Pancreas (tissue), 10 donors: Measurements from ENCODE around the gene SCRT2. TPM values are rescaled to one million over a fixed set of nuclear protein-coding genes. Genes with fewer than 3 reads are reported as not detected.

Source experiments
- ATAC-seq, 4 donors: fragments of 200-7000 bp; cut with Tn5 transposase; one replicate each; pipeline versions ENCODE4 v1.8.0 to v1.9.1; 2020; ENCODE audit warnings: mild to moderate bottlenecking in 4 of 4, moderate library complexity in 4 of 4
- DNase-seq, 6 donors: peaks; one replicate each; pipeline ENCODE4 v3.0.0-alpha.2; 2020
- FAIRE-seq: peaks from 2 replicates; lab custom pipeline; 2012; peaks lifted over from hg19 to GRCh38; lab: Jason Lieb, UNC
- H3K27ac ChIP-seq, 4 donors: fragments of 200-600 bp; sonication (generic); 1 replicate in 3 of 4; 2 replicates in 1 of 4; pipeline versions ENCODE4 v1.5.0 to v1.8.0; 2020
- H3K27me3 ChIP-seq, 4 donors: fragments of 200-600 bp; one replicate each; pipeline ENCODE4 v1.8.0; 2021
- H3K36me3 ChIP-seq, 3 donors: fragments of 200-600 bp; sonication (generic) in 1 of 3; one replicate each; pipeline versions ENCODE4 v1.5.0 to v1.8.0; 2020 to 2021
- H3K4me1 ChIP-seq, 3 donors: fragments of 200-600 bp; one replicate each; pipeline ENCODE4 v1.8.0; 2021
- H3K4me3 ChIP-seq, 4 donors: fragments of 200-600 bp; sonication (generic) in 2 of 4; one replicate each; pipeline versions ENCODE4 v1.5.0 to v1.8.0; 2020 to 2021
- H3K9me3 ChIP-seq, 4 donors: fragments of 200-600 bp; one replicate each; pipeline ENCODE4 v1.8.0; 2021
- WGBS, 2 donors: extraction: QIAGEN DNeasy Blood & Tissue Kit; methylation state at CpG; one replicate each; pipeline ENCODE4 v1.1.7; 2013; 5-methylcytosine and 5-hydroxymethylcytosine counted together
- intact Hi-C, 3 donors: fragments of 100-400 bp; cut with DNase I; formaldehyde crosslinking; loops; one replicate each; pipeline versions ENCODE4 v1.11.1 to v1.14.2; 2022
- polyA plus RNA-seq, 2 donors: library from polyadenylated mRNA; stranded (reverse); fragments of 200-250 nt; gene quantifications; one replicate each; pipeline ENCODE4 v1.2.3, GENCODE V29; 2013
- total RNA-seq, 6 donors: library from RNA; stranded (reverse); fragmentation: NEBNext Ultra II Directional in 4 of 6; extraction: Animal tissue kit (Norgen Biotek cat#: 25700) in 4 of 6; gene quantifications; one replicate each; pipeline versions ENCODE4 v1.2.1 to v1.2.4, GENCODE V29; 2021 to 2023
- TF ChIP-seq, protein P1 (sequence below), 4 donors: fragments of 200-600 bp; sonication (generic) in 3 of 4; IDR thresholded peaks; one replicate each; pipeline versions ENCODE4 v1.5.0 to v1.8.0; 2021; ENCODE audit warnings: antibody characterized with exemption in 4 of 4
- donor health status: healthy with polysubstance abuse.
- donor health status: DM: no; HTN: no; CAD: no; lungs with moderate emphysema.
- donor health status: DM: no; HTN: no; CAD: no.
- donor health status: control.
- donor health status: control.
- donor health status: Bipolar disorder and iron deficiency.
- donor health status: DM: yes; HTN: yes; CAD: no.
- donor health status: DM: no; HTN: no; CAD: no.
- donor health status: DM: no; HTN: no; CAD: no.
- donor health status: DM: yes; HTN: yes; CAD: no.

The SCRT2 gene
- total and polyA plus RNA-seq, 8 donors = 0.04 to 0.63 (median 0.07) TPM; not detected in 2

GRCh38 chr20:625360-625932 lies 50.2 kb downstream of the SCRT2 start:
- FAIRE-seq (no peak), DNase-seq (no peak), ATAC-seq (no peak)
- Histone ChIP-seq H3K4me3 (no peak overlapping the region), H3K9me3 (no peaks in the 10 kb centered on the region), H3K27ac (no peak overlapping the region), H3K27me3 (no peaks in the 10 kb centered on the region), H3K36me3 (no peaks in the 10 kb centered on the region), H3K4me1 (no peaks in the 10 kb centered on the region)
- 84 to 93% methylated on average over 4 of the region's 4 CpGs for WGBS, 2 donors
- TF ChIP-seq, protein P1, sequence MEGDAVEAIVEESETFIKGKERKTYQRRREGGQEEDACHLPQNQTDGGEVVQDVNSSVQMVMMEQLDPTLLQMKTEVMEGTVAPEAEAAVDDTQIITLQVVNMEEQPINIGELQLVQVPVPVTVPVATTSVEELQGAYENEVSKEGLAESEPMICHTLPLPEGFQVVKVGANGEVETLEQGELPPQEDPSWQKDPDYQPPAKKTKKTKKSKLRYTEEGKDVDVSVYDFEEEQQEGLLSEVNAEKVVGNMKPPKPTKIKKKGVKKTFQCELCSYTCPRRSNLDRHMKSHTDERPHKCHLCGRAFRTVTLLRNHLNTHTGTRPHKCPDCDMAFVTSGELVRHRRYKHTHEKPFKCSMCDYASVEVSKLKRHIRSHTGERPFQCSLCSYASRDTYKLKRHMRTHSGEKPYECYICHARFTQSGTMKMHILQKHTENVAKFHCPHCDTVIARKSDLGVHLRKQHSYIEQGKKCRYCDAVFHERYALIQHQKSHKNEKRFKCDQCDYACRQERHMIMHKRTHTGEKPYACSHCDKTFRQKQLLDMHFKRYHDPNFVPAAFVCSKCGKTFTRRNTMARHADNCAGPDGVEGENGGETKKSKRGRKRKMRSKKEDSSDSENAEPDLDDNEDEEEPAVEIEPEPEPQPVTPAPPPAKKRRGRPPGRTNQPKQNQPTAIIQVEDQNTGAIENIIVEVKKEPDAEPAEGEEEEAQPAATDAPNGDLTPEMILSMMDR (IDR thresholded peaks at IDR 0.05) = no peak
- intact Hi-C loops = no loop called here

DNA sequence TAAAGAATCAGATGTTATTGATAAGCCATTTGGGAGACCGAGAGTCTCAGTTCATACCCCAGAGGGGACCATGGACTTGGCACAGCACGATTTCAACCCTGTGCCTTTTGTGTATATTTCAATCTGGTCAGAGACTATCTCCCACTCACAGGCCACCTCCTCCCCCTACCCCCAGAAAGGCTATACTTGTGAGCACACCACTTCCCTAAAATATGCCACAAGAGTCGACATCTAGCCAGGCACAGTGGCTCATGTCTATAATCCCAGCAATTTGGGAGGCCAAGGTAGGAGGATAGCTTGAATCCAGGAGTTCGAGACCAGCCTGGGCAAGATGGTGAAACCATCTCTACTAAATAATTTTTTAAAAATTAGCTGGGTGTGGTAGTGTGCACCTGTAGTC lies 51.9 kb downstream of the SCRT2 start:
- Histone ChIP-seq H3K9me3 (no peaks in the 10 kb centered on the region), H3K36me3 (no peaks in the 10 kb centered on the region), H3K4me1 (no peaks in the 10 kb centered on the region), H3K27me3 (no peaks in the 10 kb centered on the region), H3K27ac (no peak overlapping the region), H3K4me3 (no peak overlapping the region)
- FAIRE-seq (no peak), ATAC-seq (no peak), DNase-seq (no peak)
- WGBS, 2 donors = 55 to 68% methylated on average over 4 of the region's 4 CpGs
- intact Hi-C loops = no loop called here
- TF ChIP-seq, protein P1 (IDR thresholded peaks at IDR 0.05) = no peak

GRCh38 chr20:623021-623420 lies 52.6 kb downstream of the SCRT2 start:
- no peaks in the 10 kb centered on the region for H3K36me3 ChIP-seq
- no peak overlapping the region for H3K4me3 ChIP-seq
- intact Hi-C loops = no loop called here
- 16 to 24% methylated on average over 4 of the region's 4 CpGs for WGBS, 2 donors
- ATAC-seq = no peak
- no peak for DNase-seq
- H3K27me3 ChIP-seq = peaks cover 0 to 4% (median 0%) of the 10 kb centered on the region in 4 donors
- TF ChIP-seq, protein P1 (IDR thresholded peaks at IDR 0.05) = no peak
- no peak overlapping the region for H3K27ac ChIP-seq
- no peaks in the 10 kb centered on the region for H3K4me1 ChIP-seq
- peaks cover 0 to 3% (median 0%) of the 10 kb centered on the region in 4 donors for H3K9me3 ChIP-seq
- FAIRE-seq = no peak

- Histone ChIP-seq H3K4me1 (no peaks in the 10 kb centered on the region), H3K27me3 (peaks cover 0 to 9% (median 0%) of the 10 kb centered on the region in 4 donors), H3K36me3 (no peaks in the 10 kb centered on the region), H3K9me3 (peaks cover 0 to 4% (median 0%) of the 10 kb centered on the region in 4 donors), H3K4me3 (no peak overlapping the region), H3K27ac (no peak overlapping the region)
- TF ChIP-seq, protein P1 (IDR thresholded peaks at IDR 0.05) = no peak
- WGBS, 2 donors = 55 to 64% methylated on average over 7 of the region's 7 CpGs
- FAIRE-seq (no peak), DNase-seq (no peak), ATAC-seq (no peak)
- intact Hi-C loops = no loop called here
Measured at GRCh38 chr20:622161-622560, 53.4 kb downstream of the SCRT2 start.

GRCh38 chr20:621125-621756 lies 54.4 kb downstream of the SCRT2 start:
- Histone ChIP-seq H3K27ac (no peak overlapping the region), H3K36me3 (no peaks in the 10 kb centered on the region), H3K27me3 (peaks cover 0 to 9% (median 0%) of the 10 kb centered on the region in 4 donors), H3K4me1 (no peaks in the 10 kb centered on the region), H3K4me3 (no peak overlapping the region), H3K9me3 (peaks cover 0 to 4% (median 0%) of the 10 kb centered on the region in 4 donors)
- ATAC-seq (no peak), DNase-seq (no peak), FAIRE-seq (no peak)
- TF ChIP-seq, protein P1 (IDR thresholded peaks at IDR 0.05) = no peak
- 34 to 45% methylated on average over 5 of the region's 5 CpGs for WGBS, 2 donors
- intact Hi-C loops = no loop called here
